NCI-H146 treated with DMSO at 0.1 percent for 48 hours (cell line): ENCODE measurements around the gene ARSG.
"Not testable (repeated sequence)": the region's sequence is repeated elsewhere in the genome, so short reads cannot be mapped to it uniquely, and the experiment has no call there.

Experiments used
- DNase-seq: peaks from one replicate; lab custom pipeline; 2025; ENCODE audit not compliant: unreplicated experiment; lab: John Stamatoyannopoulos, UW

ARSG gene

DNA sequence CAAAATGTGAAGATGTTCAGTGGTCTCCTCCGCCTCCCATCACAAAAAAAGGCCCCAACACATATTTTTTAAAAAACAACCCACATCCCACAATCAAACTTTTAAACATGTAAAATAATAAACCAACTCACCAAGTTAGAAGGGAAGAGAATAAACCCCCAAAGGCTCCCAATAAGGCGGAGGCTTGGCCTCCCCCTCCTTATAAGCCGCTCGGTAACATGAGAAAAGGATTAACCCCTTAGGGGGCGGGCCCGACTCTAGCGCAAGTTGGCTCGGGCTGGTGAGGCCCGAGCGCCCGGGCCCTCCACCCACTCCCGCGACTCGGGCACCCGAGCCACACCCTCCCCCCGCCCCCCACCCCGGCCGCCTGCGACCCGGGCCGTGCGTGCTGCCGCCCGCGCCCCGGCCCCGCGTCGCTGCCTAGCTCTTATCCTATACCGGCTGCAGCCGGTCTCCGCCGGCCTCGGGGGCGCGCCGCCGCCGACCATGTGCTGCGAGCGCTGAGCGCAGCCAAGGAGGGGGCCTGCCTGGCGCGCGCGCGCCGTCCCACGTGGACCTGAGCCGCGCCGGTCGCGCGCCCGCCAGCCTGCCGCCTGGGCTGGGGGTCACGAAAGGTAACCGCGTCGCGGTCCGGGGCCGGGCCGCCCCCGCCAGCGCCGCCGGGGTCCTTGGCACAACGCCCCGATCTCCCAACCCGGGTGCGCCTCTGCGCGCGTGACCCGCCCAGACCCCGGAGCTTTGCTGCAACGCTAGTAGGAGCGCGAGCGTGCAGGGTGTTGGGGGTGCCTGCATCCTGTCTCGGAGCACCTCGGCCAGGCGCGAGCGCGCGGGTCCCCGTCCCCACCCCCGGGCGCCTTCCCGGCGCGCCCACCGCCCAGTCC lies at the start of gene ARSG, which contains the start of gene SLC16A6:
TSS of gene ARSG (plus strand) at position 541 of the 881 bp plus-strand sequence. CDS start 15,999 bp downstream, outside the sequence.
TSS of gene SLC16A6 (minus strand) at position 173 of the 881 bp plus-strand sequence. CDS start 12,807 bp downstream, outside the sequence.
- peak; percentile 45 for DNase-seq

DNA sequence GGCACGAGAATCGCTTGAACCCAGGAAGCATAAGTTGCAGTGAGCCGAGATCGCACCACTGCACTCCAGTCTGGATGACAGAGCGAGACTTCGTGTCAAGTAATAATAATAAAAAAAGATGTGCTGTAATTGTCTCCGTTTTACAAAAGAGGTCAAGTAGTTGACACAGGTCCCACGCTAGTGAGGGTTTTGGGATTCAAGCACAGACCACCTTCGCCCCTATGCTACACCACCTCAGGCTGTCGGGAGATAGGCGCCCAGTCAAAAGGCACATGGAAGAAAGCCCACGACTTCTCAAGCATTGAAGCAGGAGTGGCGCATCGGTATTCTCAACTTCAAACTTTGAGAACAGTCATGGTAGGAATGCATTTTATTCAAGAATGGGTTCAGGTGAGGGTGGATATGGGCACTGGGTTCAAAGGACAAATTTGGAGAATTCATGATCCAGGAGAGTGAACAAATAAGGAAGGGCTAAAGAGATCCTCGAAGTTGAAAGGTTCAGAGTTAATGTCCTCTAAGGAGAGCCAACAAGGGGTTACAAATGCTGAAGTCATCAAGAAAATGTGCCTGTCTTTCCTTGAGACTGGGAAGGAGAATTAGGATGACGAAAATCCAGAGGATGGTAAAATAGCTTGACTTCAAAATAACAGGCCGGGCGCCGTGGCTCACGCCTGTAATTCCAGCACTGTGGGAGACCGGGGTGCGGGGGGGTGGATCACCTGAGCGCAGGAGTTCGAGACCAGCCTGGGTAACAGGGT lies 44.8 kb upstream of the ARSG start:
- no peak for DNase-seq

GRCh38 chr17:68247445-68248198 lies 43.7 kb upstream of the ARSG start, which contains the start of gene AMZ2:
Gene AMZ2 (plus strand): TSS chr17:68248043. CDS start chr17:68250188, 2,145 bp downstream.
- DNase-seq, result peak; percentile 83

- DNase-seq, result no peak
Observed at GRCh38 chr17:68248199-68248825, 43.0 kb upstream of the ARSG start.

- no peak for DNase-seq
Observed at GRCh38 chr17:68248891-68249290, 42.4 kb upstream of the ARSG start.

GRCh38 chr17:68249354-68249765 lies 41.9 kb upstream of the ARSG start:
- DNase-seq, result no peak

GRCh38 chr17:68253426-68253825 lies 37.9 kb upstream of the ARSG start:
- not testable (repeated sequence) for DNase-seq

DNA sequence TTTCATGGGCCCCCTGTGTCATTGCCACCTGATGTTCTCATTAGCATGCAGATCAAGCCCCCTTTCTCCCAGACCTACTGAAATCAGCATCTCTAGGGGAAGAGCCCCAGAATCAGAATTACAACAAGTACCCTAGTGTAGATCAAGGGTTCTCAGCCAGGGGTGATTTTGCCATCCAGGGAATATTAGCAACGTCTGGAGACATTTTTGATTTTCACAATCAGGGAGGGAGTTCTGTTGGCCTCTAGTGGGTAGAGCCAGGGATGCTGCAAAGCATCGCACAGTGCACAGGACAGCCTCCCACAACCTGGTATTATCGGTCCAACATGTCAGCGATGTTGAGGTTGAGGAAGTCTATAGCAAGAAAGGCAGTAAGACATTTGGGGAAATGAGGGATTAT lies 36.1 kb upstream of the ARSG start:
- no peak for DNase-seq

DNA sequence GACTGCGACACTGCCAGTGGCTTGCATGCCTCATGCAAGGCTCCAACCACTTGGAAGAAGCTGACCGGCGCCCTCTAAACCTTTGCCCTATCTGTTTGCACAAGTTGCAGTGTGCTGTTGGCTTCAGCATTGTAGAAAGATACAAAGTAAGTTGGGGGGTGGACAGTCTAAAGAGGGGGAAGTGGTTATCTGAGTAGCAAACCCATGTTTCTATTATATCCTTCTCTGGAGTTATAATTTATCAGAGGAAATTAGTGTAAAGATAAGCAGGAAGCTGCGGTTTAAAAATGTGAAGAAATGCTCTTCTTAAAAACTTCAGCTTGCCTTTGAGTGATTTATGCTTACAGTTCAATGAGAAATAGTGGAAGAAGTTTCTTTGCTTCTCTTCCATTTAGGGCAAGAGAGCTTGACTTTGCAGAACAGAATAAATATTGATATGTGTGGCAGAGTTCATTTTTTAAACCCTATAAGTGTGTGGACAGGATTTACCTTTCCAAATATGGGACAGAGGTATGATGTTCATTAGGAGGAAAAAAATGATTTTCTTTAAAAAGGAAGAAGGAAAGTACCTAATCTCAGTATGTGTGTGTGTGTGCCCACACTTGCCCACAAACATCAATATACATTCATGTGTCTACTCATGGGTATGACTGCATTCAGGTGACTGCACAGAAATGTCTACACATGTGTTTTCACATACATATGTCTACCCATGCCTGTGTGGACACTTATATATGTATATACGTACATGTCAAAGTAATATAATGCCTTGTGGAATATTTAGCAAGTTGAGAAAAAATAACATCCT lies 35.4 kb upstream of the ARSG start:
- DNase-seq, result no peak

- DNase-seq, result not testable (repeated sequence)
Observed at GRCh38 chr17:68256701-68257100, 34.6 kb upstream of the ARSG start.

DNA sequence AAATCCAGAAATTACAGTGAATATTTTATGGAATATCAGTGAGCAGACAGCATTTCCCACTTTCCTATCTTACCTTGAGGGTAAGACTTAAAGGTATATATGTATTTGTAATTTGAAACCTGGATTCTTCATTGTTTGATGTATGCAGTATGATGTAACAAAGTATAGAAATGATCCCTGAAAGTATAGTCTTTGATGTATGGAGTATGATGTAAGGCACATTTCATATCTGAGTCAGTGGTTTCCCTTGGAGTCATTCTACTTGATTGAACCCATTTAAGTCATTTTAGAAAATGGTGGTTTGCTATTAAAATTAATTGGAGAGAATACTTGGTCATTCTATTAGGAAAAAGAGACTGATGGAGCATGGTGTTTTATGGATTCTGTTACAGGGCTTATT lies 33.4 kb upstream of the ARSG start:
- DNase-seq, result no peak

DNA sequence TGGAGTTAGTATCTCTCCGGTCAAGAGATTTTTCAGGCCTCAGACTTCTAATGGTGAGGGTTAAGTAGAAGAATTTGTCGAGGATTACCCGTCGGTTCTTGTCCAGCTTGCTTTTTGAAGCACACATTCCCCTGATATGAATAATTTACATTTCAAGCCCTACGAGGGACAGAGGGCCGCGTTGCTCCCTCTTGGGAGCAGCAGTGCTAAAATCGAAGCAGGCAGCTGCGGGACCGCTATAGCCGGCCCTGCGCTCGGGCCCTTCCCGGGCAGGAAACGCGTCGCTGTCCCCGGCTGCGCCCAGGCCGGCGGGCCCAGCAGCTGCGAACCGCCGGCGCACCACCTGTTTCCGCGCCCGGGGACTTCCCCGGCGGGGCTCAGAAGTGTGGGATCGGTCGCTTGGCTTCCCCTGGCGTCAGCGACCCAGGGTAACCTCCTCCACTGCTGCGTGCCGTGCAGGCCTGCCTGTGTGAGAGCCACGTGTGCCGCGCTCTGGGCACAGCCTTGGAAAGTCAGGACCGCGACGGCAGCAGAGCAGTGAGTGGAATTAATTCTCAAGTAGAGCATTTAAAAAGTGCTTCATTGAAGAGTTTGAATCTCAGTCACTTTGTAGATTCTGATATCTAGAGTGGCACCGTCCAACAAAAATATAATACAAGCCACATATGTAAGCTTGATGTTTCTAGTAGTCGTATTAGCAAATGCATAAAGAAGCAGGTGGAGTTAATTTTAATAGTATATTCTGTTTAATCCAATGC lies 32.2 kb upstream of the ARSG start:
- DNase-seq, result not testable (repeated sequence)

DNA sequence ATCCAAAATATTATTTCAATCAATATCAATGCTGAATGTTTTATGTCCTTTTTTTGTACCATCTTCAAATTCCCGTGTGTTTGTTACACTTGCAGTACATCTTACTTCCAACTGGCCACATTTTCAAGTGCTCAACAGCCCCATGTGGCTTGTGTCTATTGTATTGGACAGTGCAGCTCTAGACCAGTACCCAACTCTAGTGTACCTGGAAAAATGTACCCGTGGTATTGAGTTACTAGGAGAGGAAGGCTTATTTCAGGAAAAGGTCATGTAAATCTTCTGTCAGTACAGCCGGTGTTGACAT lies 31.7 kb upstream of the ARSG start:
- not testable (repeated sequence) for DNase-seq

GRCh38 chr17:68260051-68260762 lies 31.1 kb upstream of the ARSG start:
- no peak for DNase-seq

GRCh38 chr17:68262467-68262866 lies 28.8 kb upstream of the ARSG start:
- DNase-seq, result not testable (repeated sequence)

- DNase-seq, result not testable (repeated sequence)
Observed at GRCh38 chr17:68263101-68263681, 28.1 kb upstream of the ARSG start.

DNA sequence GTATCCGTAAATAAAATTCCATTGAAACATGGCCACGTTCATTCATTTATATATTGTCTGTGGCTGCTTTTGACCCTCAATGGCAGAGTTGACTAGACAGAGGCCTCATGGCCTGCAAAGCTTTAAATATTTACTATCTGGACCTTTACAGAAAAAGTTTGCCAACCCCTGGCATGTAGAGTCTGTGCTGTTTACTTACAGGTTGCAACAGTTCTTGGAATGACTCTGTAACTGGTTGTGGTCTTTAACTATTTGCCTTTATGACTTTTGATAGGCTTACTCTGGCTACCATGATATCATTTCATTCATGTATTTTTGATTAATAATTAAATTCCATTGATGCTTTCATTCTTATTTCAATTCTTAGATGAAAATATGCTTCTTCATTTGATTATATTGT lies 25.5 kb upstream of the ARSG start:
- DNase-seq, result not testable (repeated sequence)

GRCh38 chr17:68273722-68274121 lies 17.6 kb upstream of the ARSG start:
- DNase-seq, result no peak
